HL-60 (cell line): ENCODE results near the gene ABI3BP.

Experiments used
- DNase-seq, 2 experiments: peaks; one replicate each; pipeline ENCODE4 v3.0.0-alpha.2; 2010 to 2020; ENCODE audit warnings: low read depth in 1 of 2, low spot score in 1 of 2
- H3K27ac ChIP-seq: fragments of 250-450 bp; sonication (Bioruptor Pico); replicated peaks from 2 replicates; pipeline ENCODE4 v1.5.1; 2020; ENCODE audit warnings: mild to moderate bottlenecking, moderate library complexity
- H3K27me3 ChIP-seq: fragments of 250-450 bp; sonication (Bioruptor Pico); 2 replicates; pipeline ENCODE4 v1.5.1; 2021; ENCODE audit warnings: mild to moderate bottlenecking, moderate library complexity; ENCODE audit not compliant: insufficient read depth, poor library complexity, severe bottlenecking
- H3K4me3 ChIP-seq: replicated peaks from 2 replicates; pipeline ENCODE4 v1.5.1; 2011; ENCODE audit warnings: mild to moderate bottlenecking, control low read depth, low read length; ENCODE audit not compliant: insufficient read depth
- CTCF ChIP-seq: IDR thresholded peaks from one replicate; pipeline ENCODE4 v1.5.1; 2011; ENCODE audit warnings: low read length, control low read depth, inconsistent platforms; ENCODE audit not compliant: insufficient read depth
- GABPA ChIP-seq: IDR thresholded peaks from 2 replicates; pipeline ENCODE4 v1.6.1; 2012; ENCODE audit warnings: low read depth
- POLR2AphosphoS5 ChIP-seq: IDR thresholded peaks from 2 replicates; pipeline ENCODE4 v1.6.1; 2012; ENCODE audit warnings: low read depth
- REST ChIP-seq: IDR thresholded peaks from 2 replicates; pipeline ENCODE4 v1.6.1; 2012; ENCODE audit warnings: low read depth; ENCODE audit not compliant: insufficient replicate concordance
- SPI1 ChIP-seq: IDR thresholded peaks from 2 replicates; pipeline ENCODE4 v1.6.1; 2012; ENCODE audit warnings: low read depth, mild to moderate bottlenecking, borderline replicate concordance

The ABI3BP gene

GRCh38 chr3:100825574-100825973 is 167.6 kb downstream of the ABI3BP start:
- H3K27ac ChIP-seq: no peak overlapping the region

GRCh38 chr3:100815583-100815982 is 177.6 kb downstream of the ABI3BP start:
- Histone ChIP-seq H3K27ac (no peak overlapping the region), H3K27me3 (no peaks in the 10 kb centered on the region), H3K4me3 (no peak overlapping the region)

More at GRCh38 chr3:100825574-100825973, 167.6 kb downstream of the ABI3BP start:
- DNase-seq: no peak
- Histone ChIP-seq H3K27me3 (no peaks in the 10 kb centered on the region), H3K4me3 (no peak overlapping the region)
- no peak for TF ChIP-seq REST
- no peak for TF ChIP-seq SPI1
- TF ChIP-seq GABPA: no peak
- TF ChIP-seq POLR2AphosphoS5: no peak
- TF ChIP-seq CTCF: no peak

GRCh38 chr3:100813828-100814227 is 179.4 kb downstream of the ABI3BP start:
- TF ChIP-seq POLR2AphosphoS5 (no peak), CTCF (no peak), REST (no peak), GABPA (no peak), SPI1 (no peak)
- Histone ChIP-seq H3K27ac (no peak overlapping the region), H3K27me3 (no peaks in the 10 kb centered on the region), H3K4me3 (no peak overlapping the region)
- DNase-seq: no peak

More at GRCh38 chr3:100815583-100815982, 177.6 kb downstream of the ABI3BP start:
- DNase-seq: no peak
- TF ChIP-seq GABPA: no peak

GRCh38 chr3:100811779-100812507 is 181.3 kb downstream of the ABI3BP start:
- H3K27ac ChIP-seq: no peak overlapping the region
- DNase-seq: no peak
- H3K4me3 ChIP-seq: no peak overlapping the region
- H3K27me3 ChIP-seq: no peaks in the 10 kb centered on the region
- TF ChIP-seq SPI1 (no peak), GABPA (no peak), CTCF (no peak), POLR2AphosphoS5 (no peak), REST (no peak)
